GM12892 (cell line): ENCODE measurements around the gene SLC12A6.

Source experiments
- POLR2A ChIP-seq: IDR thresholded peaks from 2 replicates; pipeline ENCODE4 v1.6.1; 2011; ENCODE audit warnings: low read depth, low read length, control low read depth
- POLR2AphosphoS5 ChIP-seq: IDR thresholded peaks from 2 replicates; pipeline ENCODE4 v1.6.1; 2011; ENCODE audit warnings: low read depth, low read length, control low read depth
- TAF1 ChIP-seq: IDR thresholded peaks from 2 replicates; pipeline ENCODE4 v1.6.1; 2011; ENCODE audit warnings: low read depth, mild to moderate bottlenecking, control low read depth, low read length, borderline replicate concordance

DNA sequence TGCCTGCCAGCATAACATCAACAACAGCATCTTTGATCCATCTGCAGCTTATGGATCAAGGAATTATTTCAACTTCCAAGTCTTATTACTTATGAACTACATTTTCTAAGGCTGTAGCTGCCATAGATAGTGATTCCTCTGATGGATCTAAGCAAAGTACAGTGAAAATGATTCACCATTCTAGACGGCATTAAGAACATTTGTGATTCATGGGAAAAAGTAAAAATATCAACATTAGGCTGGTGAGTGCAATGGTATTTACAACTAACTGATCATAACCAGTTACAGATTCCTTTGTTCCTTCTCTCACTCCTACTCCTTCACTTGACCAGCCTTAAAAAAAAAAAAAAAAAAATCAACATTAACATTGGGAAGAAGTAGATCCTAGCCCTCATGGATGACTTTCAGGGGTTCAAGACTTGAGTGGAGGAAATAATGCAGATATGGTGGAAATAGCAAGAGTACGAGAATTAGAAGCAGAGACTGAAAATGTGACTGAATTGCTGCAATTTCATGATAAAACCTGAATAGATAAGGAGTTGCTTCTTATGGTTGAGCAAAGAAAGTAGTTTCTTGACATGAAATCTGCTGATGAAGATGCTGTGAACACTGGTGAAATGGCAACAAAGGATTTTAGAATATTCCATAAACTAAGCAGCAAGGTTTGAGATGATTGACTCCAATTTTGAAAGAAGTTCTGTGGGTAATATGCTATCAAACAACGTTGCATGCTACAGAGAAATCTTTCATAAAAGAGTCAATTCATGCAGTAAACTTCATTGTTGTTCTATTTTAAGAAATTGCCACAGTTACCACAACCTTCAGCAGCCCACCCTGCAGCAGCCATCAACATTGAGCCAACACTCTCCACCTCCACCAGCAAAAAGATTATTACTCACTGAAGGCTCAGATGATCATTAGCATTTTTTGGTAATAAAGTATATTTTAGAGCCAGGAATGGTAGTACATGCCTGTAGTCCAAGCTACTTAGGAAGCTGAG lies 22.8 kb downstream of the SLC12A6 start:
- TF ChIP-seq POLR2AphosphoS5: no peak
- TF ChIP-seq POLR2A: no peak
- TF ChIP-seq TAF1: no peak
